ENCODE results near the gene WNT5A.

WNT5A gene

DNA sequence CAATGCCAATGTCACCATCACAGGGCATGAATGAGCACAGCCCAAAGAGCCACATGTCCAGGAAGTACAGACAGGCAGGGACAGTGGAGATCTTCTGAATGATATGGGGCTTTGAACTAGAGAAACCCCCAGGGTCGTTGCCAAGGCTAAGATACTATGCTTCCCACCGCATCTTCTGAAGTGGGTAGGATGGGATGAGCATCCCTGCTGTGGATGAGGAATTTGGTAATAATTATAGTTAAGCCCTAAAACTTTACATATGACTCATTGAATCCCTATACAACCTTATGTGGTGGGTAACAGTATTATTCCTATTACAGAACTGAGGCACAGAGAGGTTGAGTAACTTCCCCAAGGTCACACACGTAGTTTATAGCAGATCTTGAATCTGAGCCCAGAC lies 44.2 kb downstream of the WNT5A start:
- DNase-seq = peak; percentile 61

DNA sequence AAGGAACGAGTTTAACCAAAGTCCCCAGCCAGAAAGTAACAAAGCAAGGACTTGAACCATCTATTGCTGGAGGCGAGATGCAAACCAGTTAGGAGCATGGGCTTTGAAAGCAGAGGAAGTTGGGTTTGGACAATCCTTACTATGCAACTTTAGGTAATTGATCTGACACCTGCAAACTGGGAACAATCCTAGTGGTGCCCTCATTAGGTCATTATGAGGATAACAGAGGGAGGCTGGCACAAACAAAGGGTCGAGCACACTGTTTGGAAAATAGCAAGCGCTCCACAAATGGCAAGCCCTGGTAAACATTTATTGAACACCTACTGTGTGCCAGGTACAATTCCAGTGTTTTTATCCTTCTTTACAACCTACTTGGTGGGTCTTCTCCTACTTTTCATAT lies 45.6 kb downstream of the WNT5A start:
- DNase-seq = no peak

DNA sequence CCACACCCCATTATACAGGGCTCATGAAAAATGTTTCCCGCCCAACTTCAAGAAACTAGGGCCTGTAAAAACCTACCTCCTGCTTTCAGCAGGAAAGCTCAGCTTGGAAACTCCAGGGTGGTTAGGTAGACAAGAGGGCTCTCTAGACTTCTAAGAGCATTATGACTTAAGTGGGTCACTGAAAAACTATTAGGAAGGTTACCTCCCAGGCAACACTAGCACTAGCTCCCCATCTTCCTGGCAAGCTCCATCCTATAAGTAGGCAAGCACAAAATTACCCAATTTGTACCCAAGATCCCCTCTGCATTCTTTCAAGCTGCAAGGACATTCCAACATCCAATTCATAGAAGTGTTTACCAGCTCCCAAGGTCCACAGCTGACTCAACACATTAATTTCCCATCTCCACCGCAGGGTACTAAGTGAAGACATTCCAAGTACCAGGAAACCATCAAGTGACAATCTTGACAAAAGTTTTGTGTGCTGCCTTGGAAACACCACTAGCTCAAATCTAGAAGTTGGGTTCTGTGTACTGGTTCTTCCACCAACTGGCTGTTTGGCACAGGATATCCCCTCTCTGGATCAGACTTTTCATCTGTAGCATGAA lies 46.9 kb downstream of the WNT5A start:
- peak; percentile 22 for DNase-seq

DNA sequence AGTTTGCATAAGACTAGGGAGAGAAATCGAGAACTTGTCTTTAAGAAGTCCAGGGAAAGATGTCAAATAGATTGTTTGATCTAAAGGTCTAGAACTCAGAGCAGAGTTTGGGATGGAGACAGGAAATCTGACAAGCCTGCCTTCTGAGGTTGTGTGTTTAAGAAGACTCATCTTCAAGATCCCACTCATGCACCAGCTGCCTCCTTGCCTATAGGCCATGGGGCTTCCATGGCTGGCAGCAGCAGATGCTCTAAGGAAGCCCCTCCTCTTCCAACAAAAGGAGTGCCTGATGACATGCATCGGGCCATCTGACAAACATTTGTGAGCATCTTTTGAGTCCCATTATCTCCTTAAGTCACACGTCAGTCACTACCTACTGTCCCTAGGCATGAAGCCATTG lies 47.4 kb downstream of the WNT5A start:
- DNase-seq = no peak

DNA sequence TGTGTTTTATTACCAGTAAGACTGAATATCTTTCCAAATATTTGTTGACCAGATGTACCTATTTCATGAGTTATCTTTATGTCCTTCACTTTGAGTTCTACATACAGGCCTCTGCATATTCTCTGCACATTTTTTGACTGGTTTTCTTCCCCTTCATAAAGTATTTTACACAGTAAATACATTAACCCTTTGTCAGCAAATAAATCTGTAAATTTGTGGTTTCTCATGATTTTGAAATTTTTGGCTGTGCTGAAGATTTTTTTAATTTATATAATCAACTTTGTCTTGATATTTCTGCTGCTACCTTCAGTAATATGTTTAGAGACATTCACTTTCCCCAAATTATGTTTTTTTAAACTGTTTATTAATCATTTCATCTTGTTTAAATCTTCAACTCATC lies 50.5 kb downstream of the WNT5A start:
- no peak for DNase-seq

DNA sequence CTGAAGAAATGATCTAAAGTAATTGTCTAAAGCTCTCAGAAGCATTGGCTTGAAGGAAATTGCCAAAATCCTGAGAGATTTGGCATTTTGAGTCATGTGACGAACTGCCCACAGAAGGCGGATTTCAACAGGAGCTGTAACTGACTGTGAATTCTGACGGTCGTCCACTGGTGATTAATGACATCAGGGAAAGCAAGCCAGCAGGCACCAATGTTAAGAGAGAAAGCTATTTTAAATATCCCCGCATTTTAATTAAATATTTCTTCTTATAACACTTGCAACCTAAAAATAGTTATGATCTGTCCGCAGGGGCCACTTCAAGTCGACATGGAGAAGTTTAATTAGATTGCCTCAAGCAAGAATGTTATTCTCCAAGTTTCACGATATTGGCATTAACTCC lies 51.6 kb downstream of the WNT5A start:
- no peak for DNase-seq

DNA sequence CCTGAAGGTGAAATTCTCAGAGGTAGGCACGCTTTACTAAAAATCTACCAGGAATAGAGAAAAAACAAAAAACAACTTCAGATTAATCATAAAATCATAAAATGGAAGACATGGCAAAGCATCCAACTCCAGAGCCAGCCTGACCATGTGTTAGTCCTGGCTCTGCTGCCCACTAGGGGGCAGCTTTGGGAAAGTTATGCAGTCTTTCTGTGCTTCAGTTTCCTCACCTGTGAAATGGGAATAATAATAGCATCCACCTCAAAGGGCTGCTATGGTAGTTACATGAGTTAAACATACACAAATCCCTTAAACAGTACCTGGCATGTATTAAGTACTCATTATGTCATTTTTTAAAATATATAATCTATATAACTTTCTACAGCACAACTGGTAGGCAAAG lies 52.3 kb downstream of the WNT5A start:
- DNase-seq = peak; percentile 38

DNA sequence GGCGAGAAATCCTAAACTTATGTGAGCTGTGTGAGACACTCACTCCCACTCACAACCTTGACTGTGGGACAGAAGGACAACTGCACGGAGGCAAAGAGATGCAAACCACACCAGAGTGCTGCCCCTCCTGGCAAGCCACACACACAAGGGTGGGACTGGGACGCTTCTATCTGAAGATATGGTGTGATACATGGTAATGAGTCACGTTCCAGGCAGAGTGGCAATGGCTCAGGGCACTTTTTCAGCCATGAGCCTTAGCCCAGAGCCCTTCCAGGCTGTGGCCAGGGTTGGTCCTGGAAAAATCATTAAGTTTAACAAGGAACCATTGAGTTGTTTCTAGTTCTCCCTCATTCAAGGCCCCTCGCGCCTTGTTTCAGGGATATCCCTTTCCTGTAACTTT lies 56.1 kb downstream of the WNT5A start:
- DNase-seq = no peak

DNA sequence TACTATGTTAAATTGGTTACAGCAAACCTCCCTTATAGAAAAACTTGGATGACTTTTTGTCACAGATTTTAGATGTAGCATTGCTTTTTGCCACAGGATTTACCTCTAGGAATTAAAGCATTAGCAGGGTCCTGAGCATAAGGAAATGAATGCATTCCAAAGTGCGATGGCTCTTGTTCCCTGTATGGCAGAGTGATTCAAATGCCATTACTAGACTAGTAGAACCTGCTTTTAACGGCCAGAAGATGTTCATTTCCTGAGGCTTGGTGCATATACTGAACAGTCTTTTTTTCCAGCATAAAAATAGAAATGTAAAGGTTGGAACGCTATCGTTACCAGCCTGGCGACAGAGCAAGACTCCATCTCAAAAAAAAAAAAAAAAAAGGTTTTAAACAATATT lies 59.4 kb downstream of the WNT5A start:
- DNase-seq = no peak

DNA sequence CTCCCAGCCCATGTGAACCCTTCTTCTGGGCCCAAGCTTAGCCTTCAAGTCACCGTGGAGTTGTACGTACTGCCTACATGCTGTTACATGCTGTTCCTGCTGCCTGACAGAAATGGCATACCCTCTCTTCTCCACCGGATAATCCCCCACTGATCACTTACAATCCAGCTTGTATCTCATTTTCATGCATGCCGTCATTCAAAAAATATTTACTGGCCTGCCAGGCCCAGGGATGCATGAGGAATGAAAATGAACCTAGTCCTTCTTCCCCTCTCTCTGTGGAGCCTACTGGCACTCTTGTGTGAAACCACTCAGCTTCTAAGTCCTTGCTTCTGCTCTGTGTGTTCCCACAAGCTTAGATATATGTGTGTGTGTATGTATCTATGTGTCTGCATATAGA lies 60.6 kb downstream of the WNT5A start:
- DNase-seq = peak; percentile 25

DNA sequence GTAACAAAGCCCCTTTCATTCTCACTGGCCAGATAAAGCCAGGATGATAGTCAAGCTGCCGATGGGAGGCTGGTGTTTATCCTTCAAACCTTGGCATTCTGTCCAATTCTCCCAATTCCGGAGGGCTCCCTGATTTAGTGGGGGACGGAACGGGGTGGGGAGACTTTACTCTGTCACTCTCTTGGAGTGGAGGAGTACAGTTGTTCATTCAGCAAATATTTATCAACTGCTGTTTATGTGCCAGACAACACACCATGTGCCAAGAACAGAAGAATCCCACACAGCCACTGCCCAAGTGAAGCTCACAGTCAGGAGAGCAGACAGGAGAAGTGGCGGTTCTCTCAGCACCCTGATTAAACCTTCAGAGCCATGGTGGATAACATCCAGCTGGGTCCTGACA lies 63.3 kb downstream of the WNT5A start:
- no peak for DNase-seq

DNA sequence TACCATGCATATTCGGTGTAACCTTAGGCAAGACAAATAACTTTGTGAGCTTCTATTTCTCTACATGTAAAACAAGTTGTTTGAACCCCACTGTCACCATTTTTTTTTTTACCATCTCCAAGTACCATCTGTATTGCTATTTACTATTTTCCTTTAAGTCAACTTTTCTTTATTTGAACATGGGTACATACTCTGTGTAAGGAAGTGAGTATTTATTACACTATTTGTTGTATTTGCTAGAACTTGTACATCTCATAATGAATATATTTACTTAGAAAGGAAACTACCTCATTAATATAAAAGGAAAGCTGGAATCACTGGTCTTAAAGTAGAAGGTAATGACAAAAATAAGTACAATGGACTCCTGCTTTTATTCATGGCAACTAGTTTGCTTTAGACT lies 69.9 kb downstream of the WNT5A start:
- no peak for DNase-seq

DNA sequence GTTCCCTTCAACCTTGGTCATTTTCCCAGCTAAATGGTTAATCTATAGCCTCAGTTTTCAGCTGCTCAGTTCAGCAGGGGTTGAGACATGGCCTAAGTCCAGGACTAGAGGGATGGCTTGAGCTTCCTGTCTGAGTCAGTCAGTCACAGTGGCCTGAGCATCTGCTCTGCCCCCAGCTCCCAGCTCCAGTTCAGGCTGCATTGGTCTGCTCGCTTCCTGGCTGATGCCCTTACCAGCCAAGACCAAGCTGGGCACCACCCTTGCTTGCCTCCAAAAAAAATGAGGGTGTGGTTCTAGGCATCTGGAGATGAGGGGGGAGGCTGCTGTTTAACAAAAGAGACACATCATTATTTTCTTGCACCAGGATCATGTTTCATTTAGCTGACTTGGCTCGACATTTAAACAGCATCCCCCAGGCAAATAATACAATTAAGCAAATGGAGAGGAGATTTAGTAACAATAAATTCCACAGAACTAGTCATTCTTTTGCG lies 70.7 kb downstream of the WNT5A start:
- DNase-seq = peak; percentile 87

Data from fibroblast of upper back skin (primary cell).